Daoy (cell line): ENCODE results near the gene NHS. TPM values are rescaled to one million over a fixed set of nuclear protein-coding genes. Genes with fewer than 3 reads are reported as not detected.

Experiments used
- DNase-seq: peaks from one replicate; pipeline ENCODE4 v3.0.0-alpha.2; 2015; ENCODE audit warnings: low read depth
- total RNA-seq: library from RNA; depleted of rRNA; stranded (reverse); fragments of >200 nt; shearing (Covaris generic); gene quantifications from 2 replicates; pipeline ENCODE4 v1.2.3, GENCODE V29; 2014

Gene NHS
- total RNA-seq, 1 experiment from 2014 or later: 1.3 TPM

DNA sequence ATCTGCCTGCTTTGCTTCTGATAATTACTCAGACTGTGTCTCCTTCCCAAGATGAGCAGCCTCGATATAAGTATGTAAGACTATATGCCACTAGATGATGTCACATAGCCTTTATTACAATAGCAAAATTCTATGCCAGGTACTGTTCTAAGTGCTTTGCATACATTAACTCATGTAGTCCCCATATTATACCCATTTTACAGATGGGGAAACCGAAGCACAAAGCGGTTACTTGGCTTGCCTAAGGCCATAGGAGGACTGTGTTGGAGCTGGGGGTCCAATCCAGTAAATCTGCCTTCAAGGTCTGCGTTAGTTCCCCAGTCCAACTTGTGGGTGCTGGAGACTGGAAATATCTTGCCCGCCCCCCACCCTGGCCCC lies 361.5 kb downstream of the NHS start:
- DNase-seq: no peak

DNA sequence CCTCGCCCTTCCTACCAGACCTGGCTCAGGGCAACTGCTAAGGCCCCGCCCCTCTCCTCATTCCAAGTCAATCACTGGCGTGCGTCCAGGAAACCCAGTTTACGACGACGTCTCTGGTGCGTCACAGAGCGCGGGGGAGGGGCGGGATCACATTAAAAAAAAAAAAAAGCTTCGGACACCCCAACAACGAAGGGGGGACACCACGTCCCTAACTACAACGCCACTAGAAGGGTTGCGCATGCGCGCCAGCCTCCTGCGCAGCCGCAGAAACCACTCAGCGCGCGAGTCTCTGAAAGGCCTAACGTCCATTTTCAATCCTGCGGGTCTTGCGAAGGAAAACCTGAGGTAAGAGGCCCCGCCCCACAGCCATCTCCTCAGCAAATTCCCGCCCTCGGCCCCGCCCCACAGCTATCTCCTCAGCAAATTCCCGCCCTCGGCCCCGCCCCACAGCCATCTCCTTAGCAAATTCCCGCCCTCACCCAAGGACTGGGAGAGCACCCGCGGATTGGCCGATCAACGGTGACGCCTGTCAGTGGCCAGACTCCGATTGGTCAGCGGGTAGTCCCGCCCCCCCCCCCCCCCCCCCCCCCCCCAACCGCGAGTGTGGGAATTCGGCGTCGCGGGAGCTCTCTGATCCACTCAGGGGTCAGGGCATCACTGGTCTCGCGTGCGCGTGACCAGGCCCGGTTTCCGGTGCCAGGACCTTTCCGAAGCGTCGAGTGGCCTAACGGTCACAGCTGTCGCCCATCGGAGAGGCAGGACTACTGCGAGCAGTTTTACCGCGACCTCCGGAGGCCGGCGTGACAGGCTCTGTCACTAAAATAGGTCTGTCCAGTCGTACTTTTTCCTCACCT lies 362.1 kb downstream of the NHS start, which contains the start of gene SCML1:
Gene SCML1, plus strand, starts transcription at position 638 of the 854 bp plus-strand sequence. CDS start 6,694 bp downstream, outside the sequence.
- DNase-seq: peak; percentile 91

DNA sequence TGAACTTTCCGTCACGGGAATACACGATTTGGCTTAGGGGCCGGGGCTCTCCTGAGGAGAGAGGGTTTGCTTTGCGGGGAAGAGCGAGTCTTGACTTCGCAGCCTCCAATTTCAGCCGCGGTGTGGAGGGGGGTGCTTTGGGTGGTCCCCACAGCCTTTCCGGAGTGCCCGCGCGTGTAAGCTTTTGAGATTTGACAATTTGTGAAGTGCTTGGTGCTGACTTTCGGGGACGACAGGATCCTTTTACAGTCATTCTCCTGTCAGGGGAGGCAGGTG lies 362.6 kb downstream of the NHS start:
- no peak for DNase-seq

DNA sequence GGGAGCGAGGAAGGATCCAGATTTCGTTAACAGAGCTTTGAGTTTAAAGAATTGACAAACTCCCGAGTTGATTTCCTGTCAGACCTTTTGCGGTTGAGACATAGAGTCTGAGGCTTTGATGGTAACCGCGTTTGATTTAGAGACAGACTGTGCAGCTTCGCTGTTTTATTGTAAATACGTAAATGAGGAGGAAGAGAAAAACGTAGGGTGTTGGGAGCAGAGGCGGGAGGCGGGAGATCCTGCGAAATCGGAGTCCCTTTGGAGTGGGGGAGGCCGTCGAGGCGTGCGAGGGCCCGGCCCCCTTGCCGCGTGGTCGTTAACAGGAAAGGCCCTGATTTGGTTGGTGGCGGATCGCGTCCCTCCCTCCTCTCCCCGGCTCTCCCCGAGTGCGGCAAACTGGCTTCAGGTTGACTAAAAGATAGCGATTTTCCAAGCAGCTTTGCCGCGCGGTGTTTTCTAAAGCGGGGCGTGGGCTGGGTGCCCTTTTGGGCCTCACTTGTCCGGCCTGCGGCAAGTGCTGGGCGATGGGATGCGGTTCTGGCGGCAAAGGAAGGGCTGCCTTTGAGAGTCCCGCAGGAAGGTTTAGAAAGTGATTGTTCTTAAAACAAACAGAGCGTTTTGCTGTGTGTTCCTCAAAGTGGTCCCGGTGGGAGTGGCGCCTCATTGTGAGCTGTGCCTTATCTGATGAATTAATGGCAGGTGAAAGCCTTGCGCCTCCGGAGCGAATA lies 363.1 kb downstream of the NHS start:
- DNase-seq: peak; percentile 54

DNA sequence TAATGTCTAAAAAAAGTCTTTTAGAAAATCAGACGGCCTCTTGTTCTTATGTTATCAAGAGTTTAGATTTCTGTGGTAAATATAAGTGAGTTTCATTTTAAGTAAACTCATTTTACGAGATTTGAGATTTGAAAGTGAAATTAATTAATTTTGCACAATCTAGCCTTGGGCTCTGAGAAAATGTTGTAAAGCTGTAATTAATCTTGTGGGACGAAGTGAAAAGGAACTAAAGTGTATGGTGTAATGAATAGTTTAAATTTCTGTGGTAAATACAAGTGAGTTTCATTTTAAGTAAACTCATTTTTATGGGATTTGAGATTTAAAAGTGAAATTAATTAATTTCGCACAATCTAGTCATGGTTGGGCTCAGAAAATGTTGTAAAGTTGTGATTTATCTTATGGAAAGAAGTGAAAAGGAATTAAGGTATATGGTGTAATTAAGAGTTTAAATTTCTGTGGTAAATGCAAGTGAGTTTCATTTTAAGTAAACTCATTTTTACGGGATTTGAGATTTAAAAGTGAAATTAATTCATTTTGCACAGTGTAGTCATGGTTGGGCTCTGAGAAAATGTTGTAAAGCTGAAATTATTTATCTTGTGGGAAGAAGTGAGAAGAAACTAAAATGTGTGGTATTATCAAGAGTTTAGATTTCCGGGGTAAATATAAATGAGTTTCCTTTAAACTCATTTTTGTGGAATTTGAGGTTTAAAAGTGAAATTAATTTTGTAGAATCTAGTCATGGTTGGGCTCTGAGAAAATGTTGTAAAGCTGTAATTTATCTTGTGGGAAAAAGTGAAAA lies 363.9 kb downstream of the NHS start:
- no peak for DNase-seq

DNA sequence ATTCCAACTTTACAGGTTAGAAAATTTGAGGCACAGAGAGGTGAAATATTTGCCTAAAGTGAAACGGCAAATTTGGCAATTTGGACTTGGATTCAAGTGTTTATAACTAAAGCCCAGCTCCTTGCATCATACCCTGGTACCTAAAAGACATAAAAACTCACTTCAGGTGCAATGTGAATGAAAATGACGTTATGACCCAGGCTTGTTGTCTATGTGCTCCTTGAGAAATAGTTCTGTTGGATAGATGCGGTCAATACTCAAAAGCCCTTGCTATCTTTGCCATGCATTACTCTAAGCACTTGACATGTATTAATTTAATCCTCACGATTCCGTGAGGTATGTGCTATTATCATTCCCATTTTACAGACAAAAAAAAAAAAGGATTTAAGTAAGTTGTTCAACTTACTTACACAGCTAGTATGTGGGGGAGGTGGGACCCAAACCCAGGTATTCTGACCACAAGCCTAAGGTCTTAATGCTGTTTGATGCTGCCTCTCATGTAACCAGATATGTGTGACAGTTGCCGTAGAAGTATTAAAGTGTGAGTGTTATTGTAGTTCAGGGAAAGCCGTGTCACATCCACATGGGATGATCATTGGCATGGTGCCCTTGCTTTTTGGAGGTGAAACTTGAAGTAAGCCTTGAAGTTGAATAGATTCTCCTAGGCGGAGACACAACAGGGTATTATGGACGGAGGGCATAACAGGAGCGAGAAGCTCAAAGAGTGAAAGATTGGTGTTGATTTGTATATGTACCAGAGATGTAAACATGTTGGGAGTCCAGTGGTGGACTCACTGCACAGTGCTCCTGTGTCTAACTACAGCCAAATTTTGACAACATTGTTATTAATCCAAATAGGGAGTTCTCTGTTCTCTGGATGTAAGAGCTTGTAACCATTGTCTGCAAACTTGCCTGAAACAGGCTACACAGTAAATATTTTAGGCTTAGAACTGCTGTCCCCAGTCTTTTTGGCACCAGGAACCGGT lies 365.4 kb downstream of the NHS start:
- DNase-seq: peak; percentile 2

DNA sequence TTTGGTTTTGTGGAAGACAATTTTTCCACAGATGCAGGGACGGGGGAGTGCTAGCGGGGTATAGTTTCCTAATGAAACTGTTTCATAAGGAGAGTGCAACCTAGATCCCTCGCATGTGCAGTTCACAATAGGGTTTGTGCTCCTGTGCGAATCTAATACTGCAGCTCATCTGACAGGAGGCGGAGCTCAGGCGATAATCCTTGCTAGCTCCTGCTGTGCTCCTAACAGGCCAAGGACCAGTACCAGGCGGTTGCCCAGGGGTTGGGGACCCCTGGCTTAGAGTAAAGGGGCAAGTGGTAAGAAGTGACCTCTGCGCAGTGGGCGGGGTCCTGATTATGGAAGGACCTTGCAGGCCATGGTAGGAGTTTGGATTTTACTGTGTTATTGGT lies 366.1 kb downstream of the NHS start:
- no peak for DNase-seq

DNA sequence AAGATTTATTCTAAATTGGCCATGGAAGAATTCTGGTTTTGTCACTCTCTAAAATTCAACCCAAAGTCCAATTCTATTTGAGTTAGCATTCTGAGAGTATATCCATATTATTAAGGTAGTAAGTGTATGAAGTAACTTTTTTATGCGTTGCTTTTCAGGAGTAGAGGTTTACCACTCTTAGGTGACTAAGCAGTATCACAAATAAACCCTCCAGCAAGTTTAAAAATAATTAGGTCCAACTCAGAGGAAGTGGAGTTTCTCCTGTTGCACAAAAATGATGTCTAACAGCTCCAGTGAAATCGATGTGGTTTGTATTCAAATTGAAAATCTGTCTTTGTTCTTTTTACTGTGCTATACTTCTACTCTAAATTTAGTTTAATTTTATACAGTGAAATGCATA lies 368.9 kb downstream of the NHS start:
- DNase-seq: peak; percentile 3

DNA sequence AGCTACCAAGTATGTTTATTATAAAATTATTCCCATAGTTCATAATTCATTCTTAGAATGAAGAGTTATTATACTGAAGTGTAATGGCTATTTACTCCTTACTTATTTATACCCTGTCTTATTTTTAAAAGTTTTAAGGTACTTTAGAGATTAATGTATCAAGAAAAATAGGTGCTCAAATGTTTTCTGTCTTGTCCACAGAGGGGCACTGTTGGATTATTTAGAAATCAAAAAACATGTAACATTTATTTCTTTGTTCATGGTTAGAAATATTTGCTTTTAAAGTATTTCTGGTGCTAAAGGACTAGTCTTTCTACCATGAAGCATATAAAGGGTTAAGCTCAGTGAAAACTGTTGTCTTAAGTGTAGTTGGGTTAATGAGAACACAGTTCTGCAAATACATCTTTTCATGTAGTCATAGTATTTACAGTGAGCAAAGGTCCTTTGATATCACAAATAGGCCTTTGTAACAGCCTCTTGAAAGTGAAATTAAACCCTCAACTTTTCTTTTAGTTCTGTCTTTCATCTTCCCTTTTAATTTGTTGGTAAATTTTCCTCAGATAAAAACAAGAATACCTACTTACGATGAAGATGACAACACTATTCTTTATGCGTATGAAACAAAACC lies 370.0 kb downstream of the NHS start:
- no peak for DNase-seq

DNA sequence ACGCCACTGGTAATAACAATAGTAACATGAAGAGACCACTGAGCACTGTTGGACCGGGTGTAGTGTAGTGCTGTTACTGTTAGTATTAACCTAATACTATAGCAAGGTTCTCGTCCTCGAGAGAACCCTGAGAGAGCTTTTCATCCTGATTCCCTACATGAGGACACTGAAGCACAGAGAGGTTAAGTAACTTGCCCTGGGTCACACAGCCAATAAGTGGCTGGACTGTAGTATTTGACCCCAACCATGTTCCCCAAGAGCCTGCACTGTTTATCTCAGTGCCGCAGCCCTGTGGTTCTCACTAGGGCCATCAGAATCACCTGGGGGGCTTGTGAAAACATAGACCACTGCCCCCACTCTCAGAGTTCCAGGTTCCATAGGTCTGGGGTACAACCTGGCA lies 372.7 kb downstream of the NHS start:
- DNase-seq: no peak

DNA sequence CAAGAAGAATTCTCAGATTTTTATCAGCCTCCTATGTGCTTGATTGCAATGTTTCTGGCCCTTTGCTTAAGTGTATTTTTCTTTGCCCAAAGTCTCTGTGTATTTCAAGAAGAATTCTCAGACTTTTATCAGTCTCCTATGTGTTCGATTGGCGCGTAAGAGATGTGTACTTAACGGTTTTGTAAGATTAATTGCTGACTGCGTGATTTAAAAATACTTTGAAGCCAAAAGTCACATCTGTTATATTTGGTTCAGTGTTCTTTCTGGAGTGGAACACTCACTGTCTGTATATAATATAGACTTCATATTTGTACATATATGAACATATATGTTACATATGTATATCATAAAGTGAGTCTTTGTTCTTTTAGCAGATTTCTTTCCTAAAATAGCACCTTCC lies 373.7 kb downstream of the NHS start:
- DNase-seq: no peak

DNA sequence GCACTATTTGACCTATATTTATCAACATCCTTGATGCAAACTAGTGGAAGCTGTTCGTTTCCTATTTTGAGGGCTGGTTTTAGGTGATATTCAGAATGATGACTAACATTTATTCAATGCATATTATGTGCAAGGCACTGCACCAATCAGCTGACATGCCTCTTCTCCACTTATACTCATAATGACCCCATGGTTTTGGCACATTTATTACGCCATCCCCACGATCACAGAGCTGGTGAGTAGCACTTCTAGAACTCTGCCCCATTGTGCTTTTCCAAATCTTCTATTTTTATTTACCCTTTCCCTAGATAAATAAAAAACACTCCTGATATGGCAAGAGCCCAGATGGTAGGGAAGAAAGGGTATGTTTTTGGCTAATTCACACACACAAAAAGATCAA lies 375.4 kb downstream of the NHS start:
- DNase-seq: no peak

DNA sequence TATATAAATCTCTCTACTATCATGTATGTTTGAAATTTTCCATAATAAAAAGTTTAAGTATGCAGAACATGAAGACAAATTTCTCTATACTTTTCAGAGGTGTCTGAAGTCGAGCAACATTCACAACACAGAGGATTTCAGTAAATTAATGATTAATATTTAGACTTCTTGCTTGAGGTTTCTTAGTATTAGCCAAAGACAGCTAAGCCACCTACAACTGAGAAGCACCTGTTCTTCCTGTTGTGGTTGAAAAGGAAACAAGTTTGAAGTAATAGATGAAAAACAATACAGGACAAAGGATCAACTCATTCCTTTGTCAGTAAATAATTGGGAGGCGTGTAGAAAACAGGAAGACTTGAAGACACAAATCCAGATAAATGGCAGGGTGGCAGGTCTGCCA lies 383.4 kb downstream of the NHS start:
- DNase-seq: no peak

DNA sequence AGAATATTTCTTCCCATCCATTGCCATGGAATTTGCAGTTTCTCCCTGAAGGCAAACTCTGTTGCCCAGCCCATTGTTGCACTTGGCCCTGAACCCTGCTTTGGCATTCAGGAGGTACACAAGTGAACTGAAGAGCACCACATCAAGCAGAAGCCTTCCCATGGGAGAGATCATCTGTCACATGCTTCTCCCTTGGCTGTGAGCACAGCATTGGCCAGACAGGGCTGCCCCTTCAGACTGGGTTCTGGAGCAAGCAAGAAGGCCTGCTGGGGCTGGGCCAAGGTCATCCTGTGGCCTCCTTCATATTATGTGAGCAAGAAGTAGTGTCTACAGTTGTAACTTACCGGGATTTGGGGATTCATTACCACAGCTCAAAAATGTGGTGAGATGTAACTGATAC lies 385.0 kb downstream of the NHS start:
- DNase-seq: no peak

DNA sequence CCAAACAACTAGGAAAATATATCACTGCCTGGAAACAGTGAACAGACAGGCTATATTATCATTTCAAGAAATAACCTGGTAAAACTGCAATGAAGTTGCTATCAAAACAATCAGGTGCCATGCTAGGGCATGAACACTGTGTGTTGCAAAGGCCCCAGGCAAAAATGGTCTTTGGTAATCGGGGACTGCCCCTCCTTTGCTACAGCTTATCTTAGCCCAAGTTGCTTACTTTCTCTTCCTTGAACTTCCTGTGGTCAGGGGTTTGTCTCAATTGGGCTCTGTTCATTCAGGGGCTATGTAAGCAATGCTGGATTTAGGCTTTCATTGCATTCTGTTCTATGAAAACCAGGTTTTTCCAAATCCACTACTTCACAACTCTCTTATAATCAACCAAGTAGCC lies 392.7 kb downstream of the NHS start:
- no peak for DNase-seq

DNA sequence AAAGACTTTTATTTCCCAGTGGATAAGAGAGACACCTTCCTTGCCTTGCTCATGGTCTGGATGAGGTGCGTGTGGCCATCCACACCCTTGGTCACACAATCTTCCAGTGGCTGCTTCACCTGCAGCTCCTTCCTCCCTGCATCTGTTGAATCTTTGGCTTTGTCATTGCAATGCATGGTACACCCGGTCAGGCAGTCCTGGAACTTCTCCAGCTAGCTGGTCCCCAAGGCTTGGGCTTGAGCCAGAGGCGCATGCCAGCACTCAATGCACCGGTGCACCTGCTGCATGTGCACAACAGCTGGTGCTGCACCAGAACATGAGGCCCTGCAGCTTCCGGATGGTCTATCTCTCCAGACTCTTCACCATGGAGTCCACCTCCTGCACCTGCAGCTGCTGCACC lies 394.0 kb downstream of the NHS start:
- DNase-seq: no peak

DNA sequence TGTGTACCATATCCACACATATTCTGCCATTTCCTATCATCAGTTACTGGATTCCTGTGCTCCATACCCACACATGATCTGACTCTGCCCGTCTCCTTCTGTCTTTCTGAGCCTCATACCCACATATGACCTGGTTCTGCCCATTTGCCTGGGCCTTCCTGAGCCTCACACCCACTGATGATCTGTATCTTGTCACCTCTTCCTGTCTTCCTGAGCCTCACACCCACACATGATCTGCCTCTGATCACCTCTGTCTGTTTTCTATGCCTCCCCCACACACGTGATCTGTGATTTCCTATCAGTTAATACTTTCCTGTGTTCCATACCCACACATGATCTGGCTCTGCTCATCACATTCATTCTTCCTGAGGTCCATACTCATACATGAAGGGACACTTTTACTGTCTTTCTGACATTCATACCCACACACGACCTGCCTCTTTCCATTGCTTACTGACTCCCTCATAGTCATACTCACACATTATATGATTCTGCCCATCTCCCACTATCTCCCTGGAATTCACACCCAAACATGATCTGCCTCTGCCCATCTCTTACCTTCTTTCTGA lies 394.8 kb downstream of the NHS start:
- no peak for DNase-seq

DNA sequence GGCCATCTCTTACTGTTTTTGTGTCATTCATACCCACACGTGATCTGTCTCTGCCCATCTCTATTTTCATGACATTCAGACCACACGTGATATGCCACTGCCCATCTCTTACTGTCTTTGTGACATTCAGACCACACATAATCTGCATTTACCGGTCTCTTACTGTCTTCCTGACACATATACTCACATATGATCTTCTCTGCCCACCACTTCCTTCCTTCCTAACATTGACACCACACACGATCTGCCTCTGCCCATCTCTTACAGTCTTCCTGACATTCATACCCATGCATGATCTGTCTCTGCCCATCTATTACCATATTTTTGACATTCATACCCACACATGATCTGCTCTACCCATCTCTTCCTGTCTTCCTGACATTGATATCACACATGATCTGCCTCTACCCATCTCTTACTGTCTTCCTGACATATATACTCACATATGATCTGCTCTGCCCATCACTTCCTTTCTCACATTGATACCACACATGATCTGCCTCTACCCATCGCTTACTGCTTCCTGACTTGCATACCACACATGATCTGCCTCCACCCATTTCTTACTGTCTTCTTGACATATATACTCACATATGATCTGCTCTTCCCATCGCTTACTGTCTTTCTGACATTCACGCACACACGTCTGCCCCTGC lies 398.3 kb downstream of the NHS start:
- no peak for DNase-seq

DNA sequence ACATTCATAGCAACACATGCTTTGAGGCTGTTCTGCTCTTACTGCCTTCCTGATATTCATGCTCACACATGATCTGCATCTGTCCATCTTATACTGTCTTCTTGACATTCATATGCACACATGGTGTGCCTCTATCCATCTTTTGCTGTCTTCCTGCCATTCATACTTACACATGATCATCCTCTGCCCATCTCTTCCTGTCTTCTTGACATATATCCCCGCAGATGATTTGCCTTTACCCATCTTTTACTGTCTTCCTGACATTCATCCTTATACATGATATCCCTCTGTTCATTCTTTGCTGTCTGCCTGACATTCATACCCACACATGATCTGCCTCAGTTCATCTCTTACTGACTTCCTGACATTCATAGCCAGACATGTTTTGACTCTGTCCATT lies 399.1 kb downstream of the NHS start:
- DNase-seq: no peak

DNA sequence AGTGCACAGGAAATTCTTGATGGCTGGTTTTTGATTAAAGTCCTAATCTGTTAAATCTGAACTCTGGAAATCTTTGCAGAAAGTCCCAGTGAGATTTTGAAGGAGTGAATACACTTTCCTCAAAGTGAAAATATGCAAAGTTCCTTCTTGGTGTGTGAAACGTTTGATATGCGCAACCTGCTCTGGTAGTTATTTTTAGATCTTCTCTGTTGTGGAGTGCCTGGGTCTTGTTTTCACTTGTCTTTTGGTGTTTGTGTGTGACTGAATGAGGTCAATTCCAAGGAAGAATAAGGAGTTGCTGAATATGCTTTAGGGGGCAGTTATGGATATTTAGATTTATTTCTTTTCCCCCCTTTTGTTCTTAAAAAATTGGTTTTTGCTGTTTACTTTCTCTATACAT lies 404.0 kb downstream of the NHS start:
- DNase-seq: no peak
